Transverse colon (tissue), 3 donors: ENCODE measurements around the gene UBE4B.

ENCODE experiments used
- EP300 ChIP-seq: sonication (generic); formaldehyde crosslinking; IDR thresholded peaks from one replicate; pipeline ENCODE4 v1.6.1; 2017; ENCODE audit warnings: antibody characterized with exemption, low read depth
- POLR2A ChIP-seq: fragments of 450-650 bp; IDR thresholded peaks from one replicate; pipeline ENCODE4 v1.6.1; 2016; ENCODE audit warnings: antibody characterized with exemption, mild to moderate bottlenecking, moderate library complexity
- TF ChIP-seq, protein P1 (sequence below), 5 experiments: fragments of 200-600 bp in 3 of 5; fragments of 450-650 bp in 2 of 5; sonication (generic) in 3 of 5; IDR thresholded peaks; 1 replicate in 2 of 5; 2 replicates in 3 of 5; pipeline ENCODE4 v1.5.1; 2016 to 2017; ENCODE audit warnings: antibody characterized with exemption in 5 of 5, inconsistent platforms in 3 of 5, mild to moderate bottlenecking in 2 of 5, moderate library complexity in 1 of 5

DNA sequence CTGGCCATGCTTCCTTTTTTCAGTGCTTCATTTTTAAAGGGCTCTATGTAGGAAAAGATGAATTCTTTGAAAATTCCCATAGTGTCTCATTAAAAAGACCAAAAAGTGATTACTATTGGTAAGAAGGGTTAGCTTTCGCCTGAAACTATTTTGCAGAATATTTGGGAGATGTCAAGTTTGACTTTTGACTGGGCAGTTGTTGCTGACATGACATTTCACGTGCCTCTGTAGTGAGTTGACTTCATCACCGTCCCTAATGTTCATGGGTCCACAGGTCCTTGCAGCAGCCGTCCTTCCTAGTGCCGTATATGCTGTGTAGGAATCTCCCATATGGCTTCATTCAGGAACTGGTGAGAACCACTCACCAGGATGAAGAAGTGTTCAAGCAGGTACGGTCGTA is 88.9 kb downstream of the UBE4B start:
- TF ChIP-seq, protein P1, sequence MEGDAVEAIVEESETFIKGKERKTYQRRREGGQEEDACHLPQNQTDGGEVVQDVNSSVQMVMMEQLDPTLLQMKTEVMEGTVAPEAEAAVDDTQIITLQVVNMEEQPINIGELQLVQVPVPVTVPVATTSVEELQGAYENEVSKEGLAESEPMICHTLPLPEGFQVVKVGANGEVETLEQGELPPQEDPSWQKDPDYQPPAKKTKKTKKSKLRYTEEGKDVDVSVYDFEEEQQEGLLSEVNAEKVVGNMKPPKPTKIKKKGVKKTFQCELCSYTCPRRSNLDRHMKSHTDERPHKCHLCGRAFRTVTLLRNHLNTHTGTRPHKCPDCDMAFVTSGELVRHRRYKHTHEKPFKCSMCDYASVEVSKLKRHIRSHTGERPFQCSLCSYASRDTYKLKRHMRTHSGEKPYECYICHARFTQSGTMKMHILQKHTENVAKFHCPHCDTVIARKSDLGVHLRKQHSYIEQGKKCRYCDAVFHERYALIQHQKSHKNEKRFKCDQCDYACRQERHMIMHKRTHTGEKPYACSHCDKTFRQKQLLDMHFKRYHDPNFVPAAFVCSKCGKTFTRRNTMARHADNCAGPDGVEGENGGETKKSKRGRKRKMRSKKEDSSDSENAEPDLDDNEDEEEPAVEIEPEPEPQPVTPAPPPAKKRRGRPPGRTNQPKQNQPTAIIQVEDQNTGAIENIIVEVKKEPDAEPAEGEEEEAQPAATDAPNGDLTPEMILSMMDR (IDR thresholded peaks at IDR 0.05): no peak
- TF ChIP-seq EP300 (no peak), POLR2A (no peak)
